ENCODE measurements around the gene SDR9C7.
"Not testable (repeated sequence)": the region's sequence is repeated elsewhere in the genome, so short reads cannot be mapped to it uniquely, and the experiment has no call there.

The SDR9C7 gene

DNA sequence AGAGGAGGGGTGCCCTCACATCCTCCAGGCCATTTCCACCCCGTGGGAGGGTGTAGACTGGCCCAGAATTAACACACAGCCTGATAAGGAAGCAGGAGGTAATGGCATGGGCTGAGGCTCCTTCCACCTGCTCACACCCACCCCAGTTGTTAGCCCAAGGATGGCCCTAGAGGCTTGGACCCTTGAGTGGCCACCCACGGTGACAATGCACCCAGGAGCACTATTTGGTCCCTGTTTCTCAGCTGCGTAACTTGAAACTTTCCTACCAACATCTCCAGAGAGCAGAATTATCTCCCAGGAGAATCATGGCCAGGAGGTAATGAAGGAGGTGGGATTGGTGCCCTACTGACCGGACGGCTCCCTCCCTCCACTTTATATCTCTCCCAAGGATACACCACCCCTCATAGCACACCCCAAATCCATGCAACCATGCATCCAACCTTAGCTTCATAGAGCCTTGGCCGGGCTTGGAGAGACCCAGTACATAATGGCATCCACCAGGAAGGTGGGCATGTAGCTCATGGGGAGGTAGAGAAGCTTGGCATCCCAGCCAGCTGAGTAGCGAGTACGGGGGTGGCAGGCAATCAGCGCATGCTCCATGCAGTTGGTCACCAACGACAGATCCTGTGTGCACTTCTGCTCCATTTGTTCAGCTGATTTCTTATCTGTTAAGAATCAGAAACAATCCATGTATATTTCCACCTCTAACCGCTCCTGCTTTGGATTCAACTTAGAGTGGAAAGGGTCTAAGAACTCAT, 17.6 kb upstream of the SDR9C7 start:
- no peak for DNase-seq

DNA sequence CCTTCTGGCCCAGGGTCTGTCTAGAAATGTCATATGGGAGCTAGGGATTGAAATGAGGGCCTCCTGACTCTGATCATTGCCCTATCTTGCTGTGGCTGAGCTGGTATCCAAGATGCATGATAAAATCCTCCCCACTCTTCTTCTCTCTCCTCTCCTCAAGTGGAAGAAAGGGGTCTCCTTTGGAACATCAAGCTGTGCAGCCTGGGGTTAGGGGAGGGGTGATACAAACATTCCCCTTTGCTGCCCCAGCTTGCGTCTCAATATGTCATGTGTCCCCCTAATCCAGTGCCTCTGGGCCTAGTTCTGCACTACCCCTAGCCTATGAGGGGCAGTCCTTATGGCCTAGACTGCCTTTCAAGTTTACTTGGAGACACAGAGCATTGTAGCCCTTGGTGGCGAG, 14.7 kb upstream of the SDR9C7 start:
- no peak for DNase-seq

DNA sequence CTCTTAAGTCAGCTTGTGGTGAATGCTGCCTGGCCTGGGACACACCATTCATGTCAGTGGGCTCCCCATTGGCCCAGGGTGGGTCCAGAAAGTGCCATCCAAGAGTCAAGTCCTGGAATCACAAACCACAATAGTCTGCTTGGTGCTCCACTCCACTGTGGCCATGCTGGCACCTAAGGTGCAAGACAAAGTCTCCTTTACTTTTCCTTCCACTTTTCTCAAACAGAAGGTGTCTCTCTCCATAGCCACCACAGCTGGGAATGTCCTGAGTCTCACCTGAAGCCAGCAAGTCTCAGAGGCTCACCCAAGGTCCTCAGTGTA, 14.2 kb upstream of the SDR9C7 start:
- DNase-seq = no peak

DNA sequence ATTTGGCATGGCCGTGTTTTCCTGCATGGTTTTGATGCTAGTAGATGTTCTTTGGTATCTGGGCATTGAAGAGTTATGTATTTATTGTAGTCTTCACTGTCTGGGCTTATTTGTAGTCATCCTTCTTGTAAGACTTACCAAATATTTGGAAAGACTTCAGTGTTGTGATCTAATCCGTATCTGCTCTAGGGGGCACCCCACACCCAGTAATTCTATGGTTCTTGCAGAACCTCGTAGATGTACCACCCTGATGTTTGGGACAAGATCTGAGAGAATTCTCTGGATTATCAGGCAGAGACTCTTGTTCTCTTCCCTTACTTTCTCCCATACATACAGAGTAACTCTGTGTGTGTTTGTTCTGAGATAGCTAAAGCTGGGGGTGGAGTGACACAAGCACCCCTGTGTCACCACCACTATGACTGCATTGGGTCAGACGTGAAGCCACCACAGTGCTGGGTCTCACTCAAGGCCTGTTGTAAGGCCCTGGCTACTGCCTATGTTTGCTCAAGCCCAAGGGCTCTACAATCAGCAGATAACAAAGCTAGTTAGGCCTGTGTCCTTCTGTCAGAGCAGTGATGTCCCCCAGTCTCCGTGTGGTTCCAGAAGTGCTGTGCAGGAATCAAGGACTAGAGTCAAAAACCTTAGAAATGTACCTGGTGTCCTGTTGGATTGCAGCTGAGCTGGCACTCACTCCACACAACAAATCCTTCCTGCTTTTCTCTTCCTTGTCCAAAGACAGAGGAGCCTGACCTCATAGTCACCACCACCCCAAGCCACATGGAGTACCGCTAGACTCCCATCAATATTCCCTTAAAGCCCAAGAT, 13.6 kb upstream of the SDR9C7 start:
- no peak for DNase-seq

DNA sequence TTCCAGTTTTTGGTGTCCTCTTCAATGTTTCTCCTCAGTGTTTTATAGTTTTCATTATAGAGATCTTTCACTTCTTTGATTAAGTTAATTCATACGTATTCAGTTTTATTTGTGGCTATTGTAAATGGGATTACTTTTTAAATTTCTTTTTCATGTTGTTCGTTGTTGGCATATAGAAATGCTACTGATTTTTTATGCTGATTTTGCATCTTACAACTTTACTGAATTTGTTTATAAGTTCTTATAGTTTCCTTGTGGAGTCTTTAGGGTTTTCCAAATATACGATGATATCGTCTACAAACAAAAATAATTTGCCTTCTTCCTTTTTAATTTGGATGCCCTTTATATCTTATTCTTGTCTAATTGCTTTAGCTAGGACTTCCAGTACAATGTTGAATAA, 9.7 kb upstream of the SDR9C7 start:
- no peak for DNase-seq

DNA sequence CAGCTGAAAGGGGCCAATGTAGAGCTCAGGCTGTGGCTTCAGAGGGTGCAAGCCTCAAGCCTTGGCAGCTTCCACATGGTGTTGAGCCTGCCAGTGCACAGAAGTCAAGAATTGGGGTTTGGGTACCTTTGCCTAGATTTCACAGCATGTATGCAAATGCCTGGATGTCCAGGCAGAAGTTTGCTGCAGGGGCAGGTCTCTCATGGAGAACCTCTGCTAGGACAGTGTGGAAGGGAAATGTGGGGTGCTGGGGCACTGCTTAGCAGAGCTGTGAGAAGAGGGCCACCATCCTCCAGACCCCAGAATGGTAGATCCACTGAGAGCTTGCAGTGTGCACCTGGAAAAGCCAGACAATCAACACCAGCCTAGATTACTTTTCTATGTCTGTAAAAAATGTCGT, 9.2 kb upstream of the SDR9C7 start:
- DNase-seq = not testable (repeated sequence)

DNA sequence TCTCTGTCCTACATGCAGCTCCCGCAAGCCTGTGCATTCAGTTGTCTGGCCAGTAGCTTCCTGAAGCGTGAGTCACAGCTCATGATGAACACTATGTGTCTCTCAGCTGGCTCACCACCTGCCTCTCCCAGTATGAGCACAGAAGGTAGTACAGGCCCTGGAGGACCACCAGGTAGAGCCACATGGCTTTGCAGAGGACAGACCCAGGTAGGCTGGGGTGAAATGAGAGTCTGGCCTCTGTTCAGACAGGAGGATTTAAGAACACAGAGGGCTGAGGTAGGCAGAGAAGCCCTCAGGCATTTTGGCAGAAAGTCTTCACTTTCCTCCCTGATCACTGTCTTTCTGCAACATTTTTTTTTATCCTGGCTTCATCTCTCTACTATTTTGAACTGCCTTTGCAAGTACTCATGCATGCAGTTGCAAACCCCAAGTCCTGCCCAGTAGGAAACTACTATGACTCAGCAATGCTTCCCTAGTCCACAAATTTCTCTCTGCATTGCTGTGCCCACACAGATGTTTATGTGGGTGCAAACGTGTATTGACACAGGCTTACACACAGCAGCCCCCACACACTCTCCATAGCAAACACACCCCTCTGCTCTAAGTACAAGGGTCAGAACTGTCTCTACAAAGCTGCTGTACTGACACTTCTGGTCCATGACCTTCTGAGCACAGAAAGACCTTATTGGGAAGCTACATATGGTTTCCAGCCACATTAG, 7.2 kb upstream of the SDR9C7 start:
- DNase-seq = no peak

DNA sequence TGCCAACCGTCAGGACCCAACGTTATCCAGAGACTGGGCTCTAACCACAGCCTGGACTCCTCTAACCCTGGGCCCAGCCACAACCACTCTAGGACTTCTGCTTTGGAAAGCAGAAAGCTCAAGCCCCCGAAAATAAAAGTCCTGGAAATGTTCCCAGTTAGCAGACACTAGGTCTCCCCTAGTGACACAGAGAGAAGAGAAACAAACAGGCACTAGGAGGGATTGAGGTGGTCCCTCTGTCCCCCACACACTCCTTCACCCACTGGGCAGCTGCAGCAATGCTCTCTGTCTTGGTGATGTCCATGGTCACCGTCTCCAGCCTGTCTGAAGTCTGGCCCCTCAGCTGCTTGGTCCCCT, 6.7 kb upstream of the SDR9C7 start:
- DNase-seq = not testable (repeated sequence)

DNA sequence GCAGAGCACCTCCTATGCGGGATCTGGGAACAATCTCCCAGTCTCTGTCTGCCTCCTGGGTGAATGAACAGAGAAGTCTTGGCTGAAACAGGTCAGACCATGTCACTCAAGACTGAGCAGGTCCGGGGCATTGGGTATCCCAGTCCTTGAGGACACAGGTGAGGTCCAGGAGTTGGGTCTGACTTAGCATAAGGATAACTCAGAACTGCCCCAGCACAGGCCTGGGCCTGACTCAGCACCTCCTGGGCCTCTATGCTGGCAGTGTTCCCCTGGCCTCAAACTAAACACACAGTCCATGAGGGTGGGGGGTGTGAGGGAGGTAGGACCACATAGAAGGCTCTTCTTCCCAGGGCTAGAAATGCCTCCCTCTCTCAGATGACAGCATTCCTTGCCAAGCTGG, 1.5 kb upstream of the SDR9C7 start:
- DNase-seq = no peak

DNA sequence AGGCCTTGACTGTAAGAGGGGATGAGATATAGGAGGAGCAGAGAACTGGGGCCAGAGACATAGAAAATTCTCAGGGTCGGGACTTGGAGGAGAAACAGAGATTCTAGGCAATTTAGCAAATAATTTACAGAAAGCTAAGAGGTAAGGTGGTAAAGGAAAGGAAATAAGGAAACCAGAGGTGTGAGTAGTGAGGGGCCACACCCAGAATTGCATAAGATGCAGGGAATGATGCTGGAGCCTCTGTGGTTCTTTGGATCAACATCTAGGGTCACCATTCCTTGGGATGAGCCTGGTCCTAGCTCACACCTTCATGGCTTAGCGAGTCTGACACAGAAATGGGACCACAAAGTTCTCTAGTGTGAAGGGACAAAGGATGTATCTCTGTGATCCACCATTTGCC, 949 bp upstream of the SDR9C7 start:
- no peak for DNase-seq

DNA sequence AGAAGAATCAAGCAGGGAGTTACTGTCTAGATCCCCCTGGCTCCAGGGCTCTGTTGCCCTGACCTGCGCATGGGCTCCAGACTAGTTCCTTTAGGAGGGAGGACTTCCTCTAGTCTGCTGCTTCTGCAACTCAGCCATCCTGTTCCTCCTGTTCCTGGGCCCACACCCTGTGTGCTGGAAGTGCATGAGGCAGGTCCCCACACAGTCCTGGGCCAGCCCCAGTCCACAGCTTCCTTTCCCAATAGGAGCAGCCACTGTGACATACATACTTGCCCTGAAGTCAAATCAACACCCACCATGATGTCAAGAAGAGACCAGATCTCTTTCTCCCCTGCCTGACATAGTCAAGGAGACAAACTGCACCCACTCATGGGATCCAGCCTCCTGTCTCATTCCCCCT, 1.3 kb downstream of the SDR9C7 start:
- no peak for DNase-seq

DNA sequence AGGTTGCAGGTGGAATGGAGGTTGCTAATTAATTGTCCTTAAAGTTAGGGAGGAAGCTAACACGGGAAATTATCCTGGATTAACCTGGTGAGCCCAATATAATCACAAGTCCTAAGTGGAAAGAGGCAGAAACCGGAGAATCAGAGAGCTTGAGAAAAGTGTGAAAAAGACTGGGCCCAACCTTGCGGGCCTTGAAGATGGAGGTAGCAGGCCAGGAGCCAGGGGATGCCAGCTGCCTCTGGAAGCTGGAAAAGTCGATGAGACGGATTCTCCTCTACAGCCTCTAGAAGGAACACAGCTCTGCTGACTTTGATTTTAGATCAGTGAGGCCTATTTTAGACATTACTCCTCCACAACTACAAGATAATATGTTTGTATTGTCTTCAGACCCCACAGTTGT, 2.1 kb downstream of the SDR9C7 start:
- no peak for DNase-seq

DNA sequence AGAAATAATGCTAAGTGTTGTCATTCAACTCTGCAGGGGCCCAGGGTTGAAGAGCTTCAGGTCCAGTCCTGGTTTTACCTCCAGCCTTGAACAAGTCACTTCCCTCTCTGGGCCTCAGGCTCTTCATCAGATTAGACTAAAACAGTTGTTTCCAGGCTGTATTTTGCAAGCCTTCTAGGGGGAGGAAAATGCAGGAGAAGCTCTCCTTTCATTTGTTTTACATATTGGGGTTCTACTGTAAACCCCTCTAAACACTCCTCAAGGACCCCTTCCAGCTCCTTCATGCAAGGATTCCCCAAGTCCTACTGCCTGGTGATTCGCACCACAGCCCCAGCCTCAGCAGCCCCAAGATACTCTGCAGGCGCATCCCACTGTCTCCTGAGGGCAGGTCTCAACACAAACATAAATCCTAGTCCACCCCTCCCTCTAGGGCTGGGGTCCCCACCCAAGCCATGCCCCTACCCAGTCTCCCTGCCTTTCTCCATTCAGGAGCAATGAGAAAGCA, 2.7 kb downstream of the SDR9C7 start:
- DNase-seq = no peak

DNA sequence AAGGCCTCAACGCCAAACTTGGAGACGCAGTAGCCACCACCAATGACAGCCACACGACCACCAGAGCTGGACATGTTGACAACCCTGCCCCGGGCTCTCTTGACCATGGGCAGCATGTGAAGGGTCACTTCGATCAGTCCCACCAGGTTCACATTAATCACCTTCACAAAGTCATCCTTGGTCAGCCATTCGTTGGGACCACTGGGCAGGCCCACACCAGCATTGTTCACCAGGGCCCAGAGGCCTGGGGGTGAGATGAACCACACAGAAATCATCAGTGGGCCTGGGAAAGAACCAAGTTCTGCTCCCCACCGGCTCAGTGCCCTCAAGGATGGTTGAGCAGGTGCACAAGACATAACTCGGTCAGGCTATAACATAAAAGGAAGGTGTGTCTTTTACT, 4.0 kb downstream of the SDR9C7 start:
- no peak for DNase-seq

DNA sequence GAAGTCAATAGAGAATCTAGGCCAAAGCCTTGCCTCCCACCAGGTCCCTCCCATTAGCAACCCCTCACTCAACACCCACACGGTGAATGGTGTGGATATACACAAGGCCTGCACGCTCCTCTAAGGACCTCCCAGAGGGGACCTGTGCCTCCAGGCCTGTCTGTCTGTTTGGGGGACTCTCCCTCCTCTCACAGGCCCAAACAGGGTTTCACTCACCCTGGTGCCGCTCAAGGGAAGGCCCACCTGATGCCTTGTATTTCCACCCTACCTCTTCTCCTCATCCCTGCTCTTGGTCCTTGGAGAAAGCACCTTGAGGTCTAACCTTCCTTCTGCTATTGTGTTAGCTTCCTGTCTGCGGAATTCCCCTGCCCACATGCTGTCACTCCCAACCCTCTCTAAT, 4.4 kb downstream of the SDR9C7 start:
- DNase-seq = no peak

DNA sequence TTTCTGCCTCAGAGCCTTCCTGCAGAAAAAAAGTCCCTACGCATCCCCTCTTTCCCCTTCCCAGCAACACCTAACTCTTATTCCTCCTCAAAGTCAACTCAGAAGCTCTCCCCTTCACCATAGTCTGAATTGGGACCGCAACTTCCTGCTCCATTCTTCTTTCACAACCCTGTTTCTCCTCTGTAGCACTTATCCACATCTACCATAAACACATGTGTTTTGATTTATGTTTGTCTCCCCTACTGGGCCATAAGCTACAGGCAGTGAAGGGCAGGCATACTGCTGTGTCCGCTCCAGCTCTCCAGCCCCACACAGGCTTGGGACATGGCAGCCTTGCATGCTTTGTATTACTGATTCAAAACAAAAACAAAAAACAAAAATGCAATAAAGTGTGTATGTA, 5.9 kb downstream of the SDR9C7 start:
- no peak for DNase-seq

DNA sequence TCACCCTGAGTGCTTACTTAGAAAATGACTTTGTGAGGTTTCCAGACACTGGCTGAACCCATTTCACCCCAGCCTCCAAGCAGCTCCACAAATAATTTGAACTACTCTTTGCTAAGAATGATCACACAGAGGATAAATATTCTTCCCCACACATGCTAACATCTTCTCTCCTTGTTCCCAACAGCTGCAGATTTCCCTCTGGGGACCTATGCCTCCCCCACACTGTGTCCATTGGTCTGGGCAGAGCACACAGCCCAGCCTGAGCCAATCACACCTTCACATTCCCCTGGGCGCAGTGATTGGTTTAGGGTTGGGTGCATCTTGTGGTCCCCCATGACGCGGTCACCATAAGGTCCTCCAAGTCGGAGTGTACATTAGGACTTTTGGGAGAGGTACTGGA, 6.9 kb downstream of the SDR9C7 start:
- no peak for DNase-seq

DNA sequence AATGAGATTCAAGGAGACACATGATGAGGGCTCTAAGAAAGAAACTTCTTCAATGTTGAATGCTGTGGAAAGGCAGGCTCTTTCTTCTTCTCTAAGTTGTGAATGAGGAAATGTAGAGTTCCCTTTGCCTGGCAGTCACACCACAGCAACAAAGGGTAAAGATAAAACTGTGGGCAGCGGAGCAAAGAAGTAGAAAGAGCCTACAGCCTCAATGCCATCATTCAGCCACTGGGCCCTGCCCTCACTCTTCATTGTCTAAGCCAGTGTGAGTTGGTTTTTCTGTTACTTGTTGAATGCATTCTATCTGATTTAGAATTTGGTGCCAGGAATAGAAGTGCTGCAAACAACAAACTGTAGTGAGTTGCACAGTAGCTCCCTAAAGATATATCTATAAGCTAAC, 12.2 kb downstream of the SDR9C7 start:
- no peak for DNase-seq

DNA sequence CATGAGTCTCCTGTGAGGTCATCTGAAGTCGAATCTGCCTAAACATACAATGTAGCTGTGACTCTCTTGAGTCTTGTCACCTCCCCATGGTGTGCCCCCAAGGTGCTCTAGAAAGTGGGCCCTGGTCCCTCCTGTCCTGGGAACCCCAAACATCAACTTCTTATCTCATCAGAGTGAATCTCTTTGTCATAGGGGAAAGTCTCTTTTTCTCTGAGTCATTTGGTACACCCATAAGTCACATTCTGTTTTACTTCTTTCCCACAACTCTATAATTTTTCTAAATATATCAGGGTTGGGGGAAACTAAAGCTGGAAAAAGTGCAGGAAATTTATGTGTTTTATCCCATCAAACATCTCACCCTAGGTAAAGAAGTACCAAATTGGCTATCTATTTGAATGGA, 12.9 kb downstream of the SDR9C7 start:
- DNase-seq = no peak

DNA sequence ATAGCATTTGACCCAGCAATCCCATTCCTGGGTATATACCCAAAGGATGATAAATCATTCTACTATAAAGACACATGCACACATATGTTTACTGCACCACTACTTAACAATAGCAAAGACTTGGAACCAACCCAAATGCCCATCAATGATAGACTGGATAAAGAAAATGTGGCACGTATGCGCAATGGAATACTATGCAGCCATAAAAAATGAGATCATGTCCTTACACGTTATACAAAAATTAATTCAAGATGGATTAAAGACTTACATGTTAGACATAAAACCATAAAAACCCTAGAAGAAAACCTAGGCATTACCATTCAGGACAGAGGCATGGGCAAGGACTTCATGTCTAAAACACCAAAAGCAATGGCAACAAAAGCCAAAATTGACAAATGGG, 16.1 kb downstream of the SDR9C7 start:
- not testable (repeated sequence) for DNase-seq

DNA sequence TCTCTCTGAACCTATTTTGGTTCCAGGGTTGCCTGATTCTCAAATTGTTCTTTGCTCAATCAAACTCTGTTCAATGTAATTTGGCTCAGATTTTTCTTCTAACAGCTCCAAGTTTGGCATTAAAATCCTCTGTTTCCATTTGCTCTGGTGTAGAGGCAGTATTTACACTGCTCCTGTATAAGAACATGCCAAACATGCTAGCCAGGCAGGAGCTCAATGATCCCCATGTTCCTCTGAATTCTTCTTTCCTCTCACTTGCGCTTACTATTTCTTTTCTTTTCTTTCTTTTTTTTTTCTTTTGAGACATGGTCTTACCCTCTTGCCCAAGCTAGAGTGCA, 17.2 kb downstream of the SDR9C7 start:
- no peak for DNase-seq

DNA sequence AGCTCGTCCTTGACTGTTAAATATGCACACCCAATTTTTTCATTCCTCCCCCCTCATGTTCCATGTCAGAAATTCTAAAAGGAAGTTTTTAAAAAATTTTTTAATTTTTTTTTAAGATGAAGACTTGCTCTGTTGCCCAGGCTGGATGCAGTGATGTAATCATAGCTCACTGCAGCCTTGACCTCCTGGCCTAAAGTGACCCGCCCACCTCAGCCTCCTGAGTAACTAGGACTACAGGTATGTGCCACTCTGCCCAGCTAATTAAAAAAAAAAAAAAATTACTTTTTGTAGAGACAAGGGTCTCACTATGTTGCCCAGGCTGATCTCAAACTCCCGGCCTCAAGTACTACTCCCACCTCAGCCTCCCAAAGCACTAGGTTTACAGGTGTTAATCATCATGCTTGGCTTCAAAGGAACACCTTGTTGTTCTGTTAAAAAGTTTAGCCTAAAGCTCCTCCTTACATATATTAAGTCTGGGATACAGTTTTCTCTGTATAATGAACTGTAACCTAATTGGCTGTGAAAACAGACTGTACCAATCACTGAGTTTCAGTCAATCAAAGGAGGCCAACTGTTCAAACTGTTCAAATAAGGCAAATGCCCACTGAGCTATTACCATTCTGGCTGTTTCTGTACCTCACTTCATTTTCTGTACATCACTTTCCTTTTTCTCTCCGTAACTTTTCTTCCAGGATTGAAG, 17.8 kb downstream of the SDR9C7 start:
- no peak for DNase-seq

DNA sequence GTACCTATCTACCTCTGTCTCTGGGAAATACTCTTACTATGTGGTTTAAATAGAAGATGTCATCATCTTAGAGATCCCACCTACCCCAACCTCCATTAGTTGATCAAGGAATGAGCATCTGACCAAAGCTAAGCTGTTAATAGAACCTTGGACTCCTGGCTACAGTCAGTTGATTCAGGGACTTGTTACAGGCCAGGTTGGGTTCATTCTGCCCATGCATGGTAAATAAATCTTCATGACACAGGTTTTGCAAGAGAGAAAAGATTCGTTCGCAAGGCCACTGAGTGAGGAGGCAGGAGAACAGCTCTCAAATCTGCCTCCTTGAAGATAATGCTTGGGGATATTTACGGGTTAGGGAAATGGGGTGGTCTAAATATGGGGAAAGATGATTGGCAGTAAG, 19.5 kb downstream of the SDR9C7 start:
- no peak for DNase-seq

DNA sequence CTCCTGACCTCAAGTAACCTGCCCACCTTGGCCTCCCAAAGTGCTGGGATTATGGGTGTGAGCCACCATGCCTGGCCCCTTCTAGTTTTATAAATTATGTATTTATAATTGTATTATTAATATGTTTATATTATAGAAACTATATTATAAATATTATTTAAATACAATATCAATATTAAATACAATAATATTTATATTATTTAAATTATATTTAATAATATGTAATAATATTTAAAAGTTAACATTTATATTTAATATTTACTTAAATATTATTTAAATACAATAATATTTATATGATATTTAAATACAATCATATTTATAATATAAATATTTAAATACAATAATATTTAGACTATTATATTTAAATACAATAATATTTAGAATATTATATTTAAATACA, 20.0 kb downstream of the SDR9C7 start:
- no peak for DNase-seq
